GM04504 (cell line): ENCODE data around the gene PLD1.
"Not testable (repeated sequence)": the region's sequence is repeated elsewhere in the genome, so short reads cannot be mapped to it uniquely, and the experiment has no call there.

Experiments used
- DNase-seq: peaks from one replicate; pipeline ENCODE4 v3.0.0-alpha.2; 2012; ENCODE audit warnings: low read depth

PLD1 gene

GRCh38 chr3:171658841-171659240 is 151.4 kb downstream of the PLD1 start:
- DNase-seq = no peak

- peak; percentile 48 for DNase-seq
These were observed 155.5 kb downstream of the PLD1 start for GRCh38 chr3:171654809-171655208.

GRCh38 chr3:171654326-171654725 is 156.0 kb downstream of the PLD1 start:
- DNase-seq = no peak

GRCh38 chr3:171653701-171654100 is 156.6 kb downstream of the PLD1 start:
- DNase-seq = no peak

- no peak for DNase-seq
These were observed 157.4 kb downstream of the PLD1 start for GRCh38 chr3:171652932-171653331.

GRCh38 chr3:171649911-171650592 is 160.2 kb downstream of the PLD1 start:
- no peak for DNase-seq

GRCh38 chr3:171649267-171649666 is 161.0 kb downstream of the PLD1 start:
- no peak for DNase-seq

- DNase-seq = no peak
These were observed 162.2 kb downstream of the PLD1 start for GRCh38 chr3:171648069-171648468.

- DNase-seq = peak; percentile 28
These were observed 163.7 kb downstream of the PLD1 start for GRCh38 chr3:171646357-171647133.

- DNase-seq = no peak
These were observed 165.6 kb downstream of the PLD1 start for GRCh38 chr3:171644681-171645080.

- no peak for DNase-seq
These were observed 166.6 kb downstream of the PLD1 start for GRCh38 chr3:171643681-171644080.

GRCh38 chr3:171643033-171643432 is 167.2 kb downstream of the PLD1 start:
- DNase-seq = no peak

- DNase-seq = no peak
These were observed 169.5 kb downstream of the PLD1 start for GRCh38 chr3:171640520-171641412.

GRCh38 chr3:171636666-171637065 is 173.6 kb downstream of the PLD1 start:
- DNase-seq = no peak

GRCh38 chr3:171632766-171633165 is 177.5 kb downstream of the PLD1 start:
- DNase-seq = no peak

- DNase-seq = not testable (repeated sequence)
These were observed 183.5 kb downstream of the PLD1 start for GRCh38 chr3:171626799-171627198.

- no peak for DNase-seq
These were observed 188.2 kb downstream of the PLD1 start for GRCh38 chr3:171622126-171622525.

GRCh38 chr3:171620825-171621434 is 189.4 kb downstream of the PLD1 start:
- DNase-seq = peak; percentile 14

GRCh38 chr3:171616798-171617197 is 193.5 kb downstream of the PLD1 start:
- DNase-seq = no peak

GRCh38 chr3:171615686-171616085 is 194.6 kb downstream of the PLD1 start:
- DNase-seq = no peak

- no peak for DNase-seq
These were observed 195.0 kb downstream of the PLD1 start for GRCh38 chr3:171615281-171615680.

- no peak for DNase-seq
These were observed 195.9 kb downstream of the PLD1 start for GRCh38 chr3:171614318-171614921.
